H4 (cell line): ENCODE data around the gene INTS6. TPM values are rescaled to one million over a fixed set of nuclear protein-coding genes. Genes with fewer than 3 reads are reported as not detected.
"Not testable (repeated sequence)": the region's sequence is repeated elsewhere in the genome, so short reads cannot be mapped to it uniquely, and the experiment has no call there.

Experiments used
- DNase-seq: peaks from one replicate; pipeline ENCODE4 v3.0.0-alpha.2; 2015; ENCODE audit warnings: low spot score
- total RNA-seq: library from RNA; depleted of rRNA; stranded (reverse); fragments of >200 nt; shearing (Covaris generic); gene quantifications from 2 replicates; pipeline ENCODE4 v1.2.3, GENCODE V29; 2014

INTS6 gene
- total RNA-seq, 1 experiment from 2014 or later, result 18.6 TPM

GRCh38 chr13:51455532-51455931, 2.7 kb upstream of the INTS6 start:
- no peak for DNase-seq

- peak; percentile 4 for DNase-seq
Measured at GRCh38 chr13:51453959-51454703, 1.3 kb upstream of the INTS6 start.

- DNase-seq, result no peak
Measured at GRCh38 chr13:51453207-51453958, 547 bp upstream of the INTS6 start.

- DNase-seq, result peak; percentile 28
Measured at GRCh38 chr13:51451467-51452360, 1.1 kb downstream of the INTS6 start.

GRCh38 chr13:51451134-51451466, 1.7 kb downstream of the INTS6 start:
- DNase-seq, result no peak

- DNase-seq, result no peak
Measured at GRCh38 chr13:51449018-51449417, 3.8 kb downstream of the INTS6 start.

- peak; percentile 10 for DNase-seq
Measured at GRCh38 chr13:51444922-51445321, 7.9 kb downstream of the INTS6 start.

GRCh38 chr13:51440381-51440780, 12.5 kb downstream of the INTS6 start:
- DNase-seq, result no peak

- DNase-seq, result no peak
Measured at GRCh38 chr13:51437550-51438127, 15.2 kb downstream of the INTS6 start.

- no peak for DNase-seq
Measured at GRCh38 chr13:51435002-51435578, 17.7 kb downstream of the INTS6 start.

- DNase-seq, result no peak
Measured at GRCh38 chr13:51432576-51432975, 20.3 kb downstream of the INTS6 start.

- no peak for DNase-seq
Measured at GRCh38 chr13:51426982-51427381, 25.9 kb downstream of the INTS6 start.

GRCh38 chr13:51425410-51426042, 27.3 kb downstream of the INTS6 start:
- no peak for DNase-seq

- DNase-seq, result no peak
Measured at GRCh38 chr13:51423766-51424165, 29.1 kb downstream of the INTS6 start.

GRCh38 chr13:51422484-51422883, 30.4 kb downstream of the INTS6 start:
- DNase-seq, result no peak

GRCh38 chr13:51420681-51421490, 31.9 kb downstream of the INTS6 start:
- DNase-seq, result no peak

GRCh38 chr13:51419001-51419636, 33.7 kb downstream of the INTS6 start:
- DNase-seq, result no peak

GRCh38 chr13:51417716-51418115, 35.1 kb downstream of the INTS6 start:
- no peak for DNase-seq

GRCh38 chr13:51416107-51416506, 36.7 kb downstream of the INTS6 start:
- no peak for DNase-seq

GRCh38 chr13:51415339-51415738, 37.5 kb downstream of the INTS6 start:
- DNase-seq, result not testable (repeated sequence)
